Measurements from ENCODE around the gene ARSB.
A peak's percentile ranks its signal among the peaks of the same experiment; 100 is the strongest.

ARSB gene

GRCh38 chr5:78808818-78809217 lies 176.3 kb downstream of the ARSB start:
- Histone ChIP-seq H3K9me3 (ENCODE audit: low read length) (no peaks in the 10 kb centered on the region), H3K4me1 (ENCODE audit: insufficient read depth, low read length) (peaks cover 36% of the 10 kb centered on the region), H3K27me3 (ENCODE audit: control insufficient read depth in 1 of 2, insufficient read depth in 2 of 2, low read length in 2 of 2) (no peaks in the 10 kb centered on the region), H3K4me3 (ENCODE audit: low read depth in 1 of 2, low read length in 2 of 2) (no peak overlapping the region), H3K27ac (ENCODE audit: low read depth, low read length) (no peak overlapping the region), H3K9ac (ENCODE audit: low read length) (no peak overlapping the region), H3K36me3 (ENCODE audit: insufficient read depth, low read length) (no peaks in the 10 kb centered on the region)

DNA sequence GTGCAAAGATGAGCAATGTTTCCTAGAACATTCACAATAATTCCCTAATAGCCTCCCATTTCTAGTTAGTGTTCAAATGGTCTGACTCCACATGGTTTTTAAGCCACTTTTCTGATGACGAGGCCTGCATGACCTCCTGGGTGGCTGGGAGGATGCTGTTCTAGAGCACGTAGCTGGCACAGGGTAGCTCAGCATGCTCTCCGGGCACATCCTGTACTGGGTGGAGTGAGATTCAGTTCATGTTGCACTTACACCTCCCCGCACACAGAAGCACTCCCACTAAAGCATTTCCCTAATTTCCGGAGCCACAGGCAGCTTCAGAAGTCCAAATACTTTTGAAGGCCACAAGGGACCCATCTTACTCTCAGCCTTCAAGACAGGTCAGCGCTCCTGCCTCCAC lies 176.7 kb downstream of the ARSB start:
- no peak overlapping the region for H3K4me3 ChIP-seq (ENCODE audit: low read depth in 1 of 2, low read length in 2 of 2)
- H3K9ac ChIP-seq (ENCODE audit: low read length) = no peak overlapping the region
- no peaks in the 10 kb centered on the region for H3K27me3 ChIP-seq (ENCODE audit: control insufficient read depth in 1 of 2, insufficient read depth in 2 of 2, low read length in 2 of 2)
- H3K36me3 ChIP-seq (ENCODE audit: insufficient read depth, low read length) = no peaks in the 10 kb centered on the region
- no peak overlapping the region for H3K27ac ChIP-seq (ENCODE audit: low read depth, low read length)
- no peaks in the 10 kb centered on the region for H3K9me3 ChIP-seq (ENCODE audit: low read length)
- peaks cover 40% of the 10 kb centered on the region for H3K4me1 ChIP-seq (ENCODE audit: insufficient read depth, low read length)

GRCh38 chr5:78806544-78806943 lies 178.6 kb downstream of the ARSB start:
- H3K36me3 ChIP-seq (ENCODE audit: insufficient read depth, low read length) = no peaks in the 10 kb centered on the region
- no peaks in the 10 kb centered on the region for H3K27me3 ChIP-seq (ENCODE audit: control insufficient read depth in 1 of 2, insufficient read depth in 2 of 2, low read length in 2 of 2)
- H3K4me3 ChIP-seq (ENCODE audit: low read depth in 1 of 2, low read length in 2 of 2) = no peak overlapping the region
- H3K4me1 ChIP-seq (ENCODE audit: insufficient read depth, low read length) = peaks cover 51% of the 10 kb centered on the region
- no peak overlapping the region for H3K9ac ChIP-seq (ENCODE audit: low read length)
- no peak overlapping the region for H3K27ac ChIP-seq (ENCODE audit: low read depth, low read length)
- no peaks in the 10 kb centered on the region for H3K9me3 ChIP-seq (ENCODE audit: low read length)

- no peak overlapping the region for H3K9ac ChIP-seq (ENCODE audit: low read length)
- no peak overlapping the region for H3K4me3 ChIP-seq (ENCODE audit: low read depth in 1 of 2, low read length in 2 of 2)
- no peak overlapping the region for H3K27ac ChIP-seq (ENCODE audit: low read depth, low read length)
- H3K27me3 ChIP-seq (ENCODE audit: control insufficient read depth in 1 of 2, insufficient read depth in 2 of 2, low read length in 2 of 2) = no peaks in the 10 kb centered on the region
- no peaks in the 10 kb centered on the region for H3K36me3 ChIP-seq (ENCODE audit: insufficient read depth, low read length)
- no peaks in the 10 kb centered on the region for H3K9me3 ChIP-seq (ENCODE audit: low read length)
- H3K4me1 ChIP-seq (ENCODE audit: insufficient read depth, low read length) = peaks cover 45% of the 10 kb centered on the region
Measured at GRCh38 chr5:78805474-78806124, 179.5 kb downstream of the ARSB start.

- H3K9me3 ChIP-seq (ENCODE audit: low read length) = no peaks in the 10 kb centered on the region
- H3K27me3 ChIP-seq (ENCODE audit: control insufficient read depth in 1 of 2, insufficient read depth in 2 of 2, low read length in 2 of 2) = no peaks in the 10 kb centered on the region
- no peak overlapping the region for H3K4me3 ChIP-seq (ENCODE audit: low read depth in 1 of 2, low read length in 2 of 2)
- no peak overlapping the region for H3K9ac ChIP-seq (ENCODE audit: low read length)
- H3K4me1 ChIP-seq (ENCODE audit: insufficient read depth, low read length) = peaks cover 41% of the 10 kb centered on the region
- no peaks in the 10 kb centered on the region for H3K36me3 ChIP-seq (ENCODE audit: insufficient read depth, low read length)
- no peak overlapping the region for H3K27ac ChIP-seq (ENCODE audit: low read depth, low read length)
Measured at GRCh38 chr5:78804995-78805394, 180.1 kb downstream of the ARSB start.

DNA sequence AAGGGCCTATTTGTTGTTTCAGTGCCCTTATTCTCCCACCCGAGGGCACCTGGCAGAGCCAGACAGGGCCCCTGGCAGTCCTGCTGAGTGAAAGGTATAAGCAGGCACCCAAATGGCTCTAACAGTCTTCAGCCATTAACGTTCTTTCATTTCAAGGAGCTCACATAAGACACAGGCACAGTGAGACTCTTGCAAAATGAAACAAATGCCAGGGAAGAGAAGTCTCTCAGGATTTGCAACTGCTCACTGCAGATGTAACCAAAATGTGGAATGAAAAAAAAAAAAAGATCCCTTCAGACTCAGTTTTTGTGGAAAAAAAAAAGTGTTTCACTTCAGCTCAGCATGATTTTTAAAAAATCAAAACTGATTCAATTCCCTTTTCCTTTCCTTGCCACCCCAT lies 181.2 kb downstream of the ARSB start:
- peaks cover 31% of the 10 kb centered on the region for H3K4me1 ChIP-seq (ENCODE audit: insufficient read depth, low read length)
- H3K36me3 ChIP-seq (ENCODE audit: insufficient read depth, low read length) = no peaks in the 10 kb centered on the region
- H3K27ac ChIP-seq (ENCODE audit: low read depth, low read length) = peak overlapping the region; percentile 21
- no peak overlapping the region for H3K9ac ChIP-seq (ENCODE audit: low read length)
- H3K4me3 ChIP-seq (ENCODE audit: low read depth in 1 of 2, low read length in 2 of 2) = no peak overlapping the region
- no peaks in the 10 kb centered on the region for H3K9me3 ChIP-seq (ENCODE audit: low read length)
- H3K27me3 ChIP-seq (ENCODE audit: control insufficient read depth in 1 of 2, insufficient read depth in 2 of 2, low read length in 2 of 2) = no peaks in the 10 kb centered on the region

- no peak overlapping the region for H3K9ac ChIP-seq (ENCODE audit: low read length)
Measured at GRCh38 chr5:78803353-78803752, 181.8 kb downstream of the ARSB start.

GRCh38 chr5:78801413-78801812 lies 183.7 kb downstream of the ARSB start:
- Histone ChIP-seq H3K4me3 (ENCODE audit: low read depth in 1 of 2, low read length in 2 of 2) (no peak overlapping the region), H3K27ac (ENCODE audit: low read depth, low read length) (no peak overlapping the region), H3K27me3 (ENCODE audit: control insufficient read depth in 1 of 2, insufficient read depth in 2 of 2, low read length in 2 of 2) (no peaks in the 10 kb centered on the region), H3K4me1 (ENCODE audit: insufficient read depth, low read length) (peaks cover 24% of the 10 kb centered on the region), H3K36me3 (ENCODE audit: insufficient read depth, low read length) (no peaks in the 10 kb centered on the region), H3K9ac (ENCODE audit: low read length) (no peak overlapping the region), H3K9me3 (ENCODE audit: low read length) (no peaks in the 10 kb centered on the region)

More at GRCh38 chr5:78803353-78803752, 181.8 kb downstream of the ARSB start:
- H3K27me3 ChIP-seq (ENCODE audit: control insufficient read depth in 1 of 2, insufficient read depth in 2 of 2, low read length in 2 of 2) = no peaks in the 10 kb centered on the region
- no peaks in the 10 kb centered on the region for H3K36me3 ChIP-seq (ENCODE audit: insufficient read depth, low read length)
- H3K27ac ChIP-seq (ENCODE audit: low read depth, low read length) = peak overlapping the region; percentile 21
- H3K4me3 ChIP-seq (ENCODE audit: low read depth in 1 of 2, low read length in 2 of 2) = no peak overlapping the region
- peaks cover 25% of the 10 kb centered on the region for H3K4me1 ChIP-seq (ENCODE audit: insufficient read depth, low read length)
- no peaks in the 10 kb centered on the region for H3K9me3 ChIP-seq (ENCODE audit: low read length)

DNA sequence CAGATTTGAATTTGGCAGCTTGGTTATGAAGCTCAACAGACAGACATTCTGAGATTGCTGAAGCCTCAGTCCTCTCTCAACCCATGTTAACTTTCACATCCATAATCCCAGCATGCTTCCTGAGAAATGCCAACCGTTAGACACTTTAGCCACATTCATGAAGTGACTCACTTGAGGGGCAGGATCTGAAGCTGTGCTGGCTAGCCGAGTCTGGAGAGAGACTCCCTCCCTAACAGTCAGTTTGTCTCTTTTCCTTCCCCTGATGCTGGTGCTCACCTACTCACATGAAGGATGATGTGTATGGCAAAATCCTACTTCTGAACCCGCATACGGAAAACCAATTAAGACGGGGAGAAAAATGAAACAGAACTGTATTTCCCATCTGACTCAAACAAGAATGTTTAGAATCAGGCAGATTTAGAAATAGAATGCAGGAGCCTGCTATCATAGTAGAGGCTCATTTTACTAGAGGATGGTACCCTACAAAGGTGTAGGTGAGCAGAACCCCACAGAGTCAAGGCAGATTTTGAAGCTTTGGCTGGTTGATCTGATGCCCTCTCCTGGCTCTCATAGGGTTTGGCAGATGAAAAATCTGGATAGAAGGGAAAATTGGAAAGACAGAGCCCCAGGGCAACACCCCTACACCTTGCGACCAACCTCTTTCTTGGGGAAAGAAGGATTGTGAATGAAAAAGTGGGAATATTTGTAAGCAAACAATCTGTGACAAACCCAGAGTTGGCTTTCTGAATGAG lies 185.7 kb downstream of the ARSB start:
- Histone ChIP-seq H3K36me3 (ENCODE audit: insufficient read depth, low read length) (no peaks in the 10 kb centered on the region), H3K27ac (ENCODE audit: low read depth, low read length) (no peak overlapping the region), H3K9ac (ENCODE audit: low read length) (no peak overlapping the region), H3K4me3 (ENCODE audit: low read depth in 1 of 2, low read length in 2 of 2) (no peak overlapping the region), H3K27me3 (ENCODE audit: control insufficient read depth in 1 of 2, insufficient read depth in 2 of 2, low read length in 2 of 2) (no peaks in the 10 kb centered on the region), H3K9me3 (ENCODE audit: low read length) (no peaks in the 10 kb centered on the region), H3K4me1 (ENCODE audit: insufficient read depth, low read length) (peaks cover 22% of the 10 kb centered on the region)

DNA sequence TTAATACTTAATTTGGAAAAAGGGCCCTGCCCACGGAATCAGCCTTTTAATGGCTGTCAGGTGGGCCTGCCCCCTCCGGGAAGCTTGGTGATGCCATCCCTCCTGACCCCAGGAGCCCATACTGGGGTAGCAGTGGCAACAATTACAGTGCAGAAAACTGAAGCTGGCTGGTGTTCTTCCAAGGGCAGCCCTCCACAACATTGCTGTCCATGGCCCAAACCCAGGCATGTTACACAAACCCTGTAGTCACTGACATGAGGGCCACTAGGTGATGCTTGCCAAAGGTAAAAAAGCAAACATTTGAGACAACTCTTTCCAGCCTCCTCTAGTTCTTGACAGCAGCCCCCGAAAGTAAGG lies 186.5 kb downstream of the ARSB start:
- Histone ChIP-seq H3K4me3 (ENCODE audit: low read depth in 1 of 2, low read length in 2 of 2) (no peak overlapping the region), H3K9ac (ENCODE audit: low read length) (no peak overlapping the region), H3K36me3 (ENCODE audit: insufficient read depth, low read length) (no peaks in the 10 kb centered on the region), H3K4me1 (ENCODE audit: insufficient read depth, low read length) (peaks cover 14% of the 10 kb centered on the region), H3K27ac (ENCODE audit: low read depth, low read length) (no peak overlapping the region), H3K27me3 (ENCODE audit: control insufficient read depth in 1 of 2, insufficient read depth in 2 of 2, low read length in 2 of 2) (no peaks in the 10 kb centered on the region), H3K9me3 (ENCODE audit: low read length) (no peaks in the 10 kb centered on the region)

- H3K9ac ChIP-seq (ENCODE audit: low read length) = no peak overlapping the region
- H3K9me3 ChIP-seq (ENCODE audit: low read length) = no peaks in the 10 kb centered on the region
- peaks cover 9% of the 10 kb centered on the region for H3K4me1 ChIP-seq (ENCODE audit: insufficient read depth, low read length)
- no peaks in the 10 kb centered on the region for H3K36me3 ChIP-seq (ENCODE audit: insufficient read depth, low read length)
- no peak overlapping the region for H3K4me3 ChIP-seq (ENCODE audit: low read depth in 1 of 2, low read length in 2 of 2)
- H3K27ac ChIP-seq (ENCODE audit: low read depth, low read length) = no peak overlapping the region
- H3K27me3 ChIP-seq (ENCODE audit: control insufficient read depth in 1 of 2, insufficient read depth in 2 of 2, low read length in 2 of 2) = no peaks in the 10 kb centered on the region
Measured at GRCh38 chr5:78797936-78798672, 187.0 kb downstream of the ARSB start.
